ENCODE data around the gene CAMK2G.

Gene CAMK2G

DNA sequence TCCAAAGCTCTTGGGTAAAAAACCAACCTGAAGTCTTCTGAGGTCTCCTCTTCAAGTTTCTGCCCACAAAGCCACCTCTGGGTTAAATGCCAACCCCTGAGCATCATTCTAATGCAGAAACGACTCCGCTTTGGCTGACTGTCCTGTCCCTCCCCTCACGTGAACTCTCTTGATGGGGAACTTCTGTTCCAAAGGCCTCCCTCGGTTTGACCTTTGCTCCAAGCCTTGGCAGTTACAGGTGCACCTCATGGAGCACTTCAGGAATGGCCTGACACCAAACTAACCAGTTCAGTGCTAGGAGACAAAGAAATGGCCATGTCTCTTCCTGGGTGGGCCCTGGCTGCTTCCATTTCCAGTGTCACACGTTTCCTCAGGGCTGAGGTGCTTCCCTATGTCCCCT is 20.0 kb downstream of the CAMK2G start:
- Histone ChIP-seq H3K4me1 (ENCODE audit: insufficient read depth, low read length) (peaks cover 7% of the 10 kb centered on the region), H3K79me2 (ENCODE audit: insufficient read depth, low read length) (0 out of 2 replicates have a peak, but pooled peaks cover 3% of the 10 kb centered on the region), H3K9ac (ENCODE audit: low read depth, low read length) (no peak overlapping the region), H3K4me2 (ENCODE audit: insufficient read depth, low read length) (no peak overlapping the region), H3K4me3 (ENCODE audit: low read depth in 1 of 2, low read length in 2 of 2) (no peak overlapping the region), H3K27ac (ENCODE audit: low read length) (no peak overlapping the region), H3K9me3 (ENCODE audit: insufficient read depth, low read length, severe bottlenecking) (no peaks in the 10 kb centered on the region), H3K36me3 (ENCODE audit: insufficient read depth, low read length) (peaks cover 74% of the 10 kb centered on the region), H2AFZ (ENCODE audit: low read depth, low read length) (no peak overlapping the region), H3K27me3 (ENCODE audit: insufficient read depth, low read length, poor library complexity) (no peaks in the 10 kb centered on the region), H4K20me1 (ENCODE audit: insufficient read depth, low read length) (peaks cover 26% of the 10 kb centered on the region)
- ATAC-seq (ENCODE audit: insufficient read depth, low read depth) (no peak), DNase-seq (no peak)
- no peak for TF ChIP-seq EZH2 (IDR thresholded peaks at IDR 0.05; ENCODE audit: borderline replicate concordance, low read depth, low read length, severe bottlenecking)
- TF ChIP-seq, protein P1, sequence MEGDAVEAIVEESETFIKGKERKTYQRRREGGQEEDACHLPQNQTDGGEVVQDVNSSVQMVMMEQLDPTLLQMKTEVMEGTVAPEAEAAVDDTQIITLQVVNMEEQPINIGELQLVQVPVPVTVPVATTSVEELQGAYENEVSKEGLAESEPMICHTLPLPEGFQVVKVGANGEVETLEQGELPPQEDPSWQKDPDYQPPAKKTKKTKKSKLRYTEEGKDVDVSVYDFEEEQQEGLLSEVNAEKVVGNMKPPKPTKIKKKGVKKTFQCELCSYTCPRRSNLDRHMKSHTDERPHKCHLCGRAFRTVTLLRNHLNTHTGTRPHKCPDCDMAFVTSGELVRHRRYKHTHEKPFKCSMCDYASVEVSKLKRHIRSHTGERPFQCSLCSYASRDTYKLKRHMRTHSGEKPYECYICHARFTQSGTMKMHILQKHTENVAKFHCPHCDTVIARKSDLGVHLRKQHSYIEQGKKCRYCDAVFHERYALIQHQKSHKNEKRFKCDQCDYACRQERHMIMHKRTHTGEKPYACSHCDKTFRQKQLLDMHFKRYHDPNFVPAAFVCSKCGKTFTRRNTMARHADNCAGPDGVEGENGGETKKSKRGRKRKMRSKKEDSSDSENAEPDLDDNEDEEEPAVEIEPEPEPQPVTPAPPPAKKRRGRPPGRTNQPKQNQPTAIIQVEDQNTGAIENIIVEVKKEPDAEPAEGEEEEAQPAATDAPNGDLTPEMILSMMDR (IDR thresholded peaks at IDR 0.05; ENCODE audit: borderline replicate concordance, extremely low read depth, low read length, poor library complexity, severe bottlenecking): no peak

DNA sequence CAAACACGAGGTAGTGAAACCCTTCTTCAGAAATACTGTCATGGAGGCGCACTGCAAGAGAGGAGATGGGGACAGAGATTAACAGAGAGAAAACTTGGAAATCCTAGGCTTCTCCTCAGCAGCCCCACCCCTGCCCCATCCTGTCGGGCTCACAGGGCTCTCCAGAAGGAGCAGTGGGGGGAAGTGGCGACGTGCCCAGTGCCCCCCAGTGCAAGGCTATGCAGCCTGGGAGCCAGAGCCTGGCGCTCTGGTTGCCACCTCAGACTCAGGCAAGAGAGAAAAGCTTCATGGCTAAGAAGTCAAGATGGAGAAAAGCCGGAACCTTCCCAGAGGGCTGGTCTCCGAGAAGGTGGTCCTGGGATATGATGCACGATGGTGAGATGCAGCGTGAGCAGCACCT is 21.2 kb downstream of the CAMK2G start:
- no peaks in the 10 kb centered on the region for H3K79me2 ChIP-seq (ENCODE audit: insufficient read depth, low read length)
- H3K4me2 ChIP-seq (ENCODE audit: insufficient read depth, low read length): no peak overlapping the region
- no peaks in the 10 kb centered on the region for H3K27me3 ChIP-seq (ENCODE audit: insufficient read depth, low read length, poor library complexity)
- no peak overlapping the region for H3K4me3 ChIP-seq (ENCODE audit: low read depth in 1 of 2, low read length in 2 of 2)
- DNase-seq (no peak), ATAC-seq (ENCODE audit: insufficient read depth, low read depth) (no peak)
- peaks cover 71% of the 10 kb centered on the region for H3K36me3 ChIP-seq (ENCODE audit: insufficient read depth, low read length)
- no peaks in the 10 kb centered on the region for H3K9me3 ChIP-seq (ENCODE audit: insufficient read depth, low read length, severe bottlenecking)
- TF ChIP-seq, protein P1 (IDR thresholded peaks at IDR 0.05; ENCODE audit: borderline replicate concordance, extremely low read depth, low read length, poor library complexity, severe bottlenecking): no peak
- no peak for TF ChIP-seq EZH2 (IDR thresholded peaks at IDR 0.05; ENCODE audit: borderline replicate concordance, low read depth, low read length, severe bottlenecking)
- no peak overlapping the region for H3K9ac ChIP-seq (ENCODE audit: low read depth, low read length)
- H3K4me1 ChIP-seq (ENCODE audit: insufficient read depth, low read length): peaks cover 10% of the 10 kb centered on the region
- no peak overlapping the region for H3K27ac ChIP-seq (ENCODE audit: low read length)
- peaks cover 26% of the 10 kb centered on the region for H4K20me1 ChIP-seq (ENCODE audit: insufficient read depth, low read length)
- H2AFZ ChIP-seq (ENCODE audit: low read depth, low read length): no peak overlapping the region

DNA sequence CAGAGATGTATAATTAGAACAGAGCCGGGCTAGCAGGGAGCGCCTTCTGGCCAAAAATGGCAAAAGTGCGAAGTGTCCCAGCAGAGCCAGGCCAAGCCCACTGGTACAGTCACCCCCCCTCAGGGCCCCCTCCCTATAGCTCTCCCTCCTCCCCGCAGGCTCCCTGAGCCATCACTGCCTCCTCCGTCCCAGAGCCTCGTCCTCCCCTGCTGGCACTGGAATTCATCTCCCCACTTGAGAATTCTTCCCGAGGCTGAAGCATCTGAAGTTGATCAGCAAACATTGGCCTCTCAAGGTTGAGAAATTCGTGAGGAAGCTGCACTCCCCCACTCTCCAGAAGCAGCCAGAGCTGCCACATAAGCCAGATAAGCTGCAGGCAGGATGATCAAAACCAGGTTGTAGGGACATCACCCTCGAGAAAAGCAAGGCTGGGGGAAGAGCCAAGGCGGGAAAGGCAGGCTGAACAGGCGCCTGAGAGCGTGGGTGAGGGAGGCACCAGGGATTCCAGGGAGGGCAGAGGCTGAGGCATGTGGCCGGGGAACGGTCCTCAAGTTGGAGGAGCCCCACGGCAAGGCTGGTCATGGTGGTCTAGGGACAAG is 23.4 kb downstream of the CAMK2G start:
- DNase-seq: no peak
- TF ChIP-seq, protein P1 (IDR thresholded peaks at IDR 0.05; ENCODE audit: borderline replicate concordance, extremely low read depth, low read length, poor library complexity, severe bottlenecking): no peak
- no peak for TF ChIP-seq EZH2 (IDR thresholded peaks at IDR 0.05; ENCODE audit: borderline replicate concordance, low read depth, low read length, severe bottlenecking)
- Histone ChIP-seq H3K4me2 (ENCODE audit: insufficient read depth, low read length) (no peak overlapping the region), H3K27ac (ENCODE audit: low read length) (no peak overlapping the region), H4K20me1 (ENCODE audit: insufficient read depth, low read length) (peaks cover 21% of the 10 kb centered on the region), H3K9ac (ENCODE audit: low read depth, low read length) (no peak overlapping the region), H3K9me3 (ENCODE audit: insufficient read depth, low read length, severe bottlenecking) (no peaks in the 10 kb centered on the region), H2AFZ (ENCODE audit: low read depth, low read length) (no peak overlapping the region), H3K79me2 (ENCODE audit: insufficient read depth, low read length) (no peaks in the 10 kb centered on the region), H3K4me3 (ENCODE audit: low read depth in 1 of 2, low read length in 2 of 2) (no peak overlapping the region), H3K36me3 (ENCODE audit: insufficient read depth, low read length) (peaks cover 79% of the 10 kb centered on the region), H3K27me3 (ENCODE audit: insufficient read depth, low read length, poor library complexity) (no peaks in the 10 kb centered on the region), H3K4me1 (ENCODE audit: insufficient read depth, low read length) (peaks cover 10% of the 10 kb centered on the region)
- ATAC-seq (ENCODE audit: insufficient read depth, low read depth): no peak
